ENCODE data around the gene ZNF441. TPM values are rescaled to one million over a fixed set of nuclear protein-coding genes. Genes with fewer than 3 reads are reported as not detected.

The ZNF441 gene
- total RNA-seq, 5 donors from 2014 or later (not counting 1 experiment from before 2014, with no cell fraction given): 4.8 to 18.4 (median 16.0) TPM

DNA sequence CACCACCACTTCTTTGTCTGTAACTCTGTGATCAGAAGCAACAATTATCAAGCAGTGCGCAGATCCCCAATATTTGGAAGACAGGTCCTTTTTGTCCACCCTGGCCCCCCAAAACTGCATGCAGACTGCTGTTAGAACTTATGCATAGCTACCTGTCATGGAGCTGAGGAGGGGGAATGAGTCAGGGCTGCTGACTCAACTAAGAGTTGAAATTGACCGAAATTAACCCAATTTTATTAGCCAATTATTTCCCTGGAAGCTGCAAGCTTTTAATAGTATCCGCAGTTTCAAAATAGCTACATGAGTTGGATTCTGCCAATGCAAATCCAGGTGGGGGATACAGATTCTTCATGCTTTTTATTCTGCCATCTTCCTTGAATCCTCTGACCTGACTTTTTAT is 17.6 kb downstream of the ZNF441 start:
- Mint-ChIP-seq H3K27ac (no peak overlapping the region), H3K36me3 (peaks cover 45% of the 10 kb centered on the region), H3K27me3 (no peaks in the 10 kb centered on the region), H3K4me1 (no peaks in the 10 kb centered on the region), H3K9me3 (peaks cover 13 to 61% (median 43%) of the 10 kb centered on the region in 3 donors), H3K4me3 (no peak overlapping the region)
- CTCF ChIA-PET: no interaction called here
- WGBS (ENCODE audit: insufficient coverage): no CpG with 5 or more reads among the region's 3 CpGs
- POLR2A ChIA-PET: no interaction called here
- DNase-seq: no peak
- no peak overlapping the region for H3K4me3 ChIP-seq (ENCODE audit: control insufficient read depth in 1 of 2, extremely low read depth in 1 of 2, low read length in 1 of 2)
- H3K27me3 ChIP-seq (replicated peaks in 1 of 2; ENCODE audit: control insufficient read depth in 2 of 2, extremely low read depth in 1 of 2, insufficient read depth in 2 of 2, low read length in 1 of 2): no peaks in the 10 kb centered on the region
- peaks cover 7 to 20% of the 10 kb centered on the region in 2 donors for H3K36me3 ChIP-seq (ENCODE audit: control insufficient read depth in 2 of 2, extremely low read depth in 1 of 2, insufficient read depth in 1 of 2, low read length in 1 of 2)
- peaks cover 30% of the 10 kb centered on the region for H3K9me3 ChIP-seq
- no peak for ATAC-seq (replicated peaks in 1 of 4)
- no peak overlapping the region for H3K27ac ChIP-seq (ENCODE audit: low read length)
- H3K4me1 ChIP-seq (ENCODE audit: control insufficient read depth in 1 of 2, extremely low read depth in 1 of 2, insufficient read depth in 2 of 2, low read length in 2 of 2): no peaks in the 10 kb centered on the region

DNA sequence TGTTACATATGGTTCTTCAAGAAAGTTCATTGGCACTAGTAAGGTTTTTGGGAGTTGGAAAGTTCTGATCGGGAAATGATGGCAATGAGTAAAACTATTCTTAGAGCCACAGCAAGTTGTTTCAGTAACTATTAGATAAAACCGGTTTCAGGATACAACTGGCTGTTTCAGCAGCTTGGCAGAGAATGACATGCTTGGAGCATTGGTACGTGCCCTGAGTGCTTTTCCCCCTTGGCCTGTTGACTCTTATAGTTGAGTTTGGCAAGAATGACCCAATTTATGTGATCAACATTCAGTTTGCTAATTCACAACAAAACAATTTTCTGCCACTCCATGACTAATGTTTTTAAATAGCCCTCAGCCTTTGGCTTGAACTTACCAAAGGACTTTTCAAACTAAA is 20.7 kb downstream of the ZNF441 start:
- ATAC-seq (replicated peaks in 1 of 4) (no peak), DNase-seq (no peak)
- H3K9me3 ChIP-seq: peaks cover 8% of the 10 kb centered on the region
- peaks cover 19 to 67% (median 37%) of the 10 kb centered on the region in 3 donors for H3K9me3 Mint-ChIP-seq
- no peak overlapping the region for H3K27ac ChIP-seq (ENCODE audit: low read length)
- WGBS (ENCODE audit: insufficient coverage): 50% methylated on average over 1 of the region's 3 CpGs
- ChIA-PET CTCF (no interaction called here), POLR2A (no interaction called here)
- H3K27me3 Mint-ChIP-seq: no peaks in the 10 kb centered on the region
- H3K4me1 ChIP-seq (ENCODE audit: control insufficient read depth in 1 of 2, extremely low read depth in 1 of 2, insufficient read depth in 2 of 2, low read length in 2 of 2): no peaks in the 10 kb centered on the region
- H3K27me3 ChIP-seq (replicated peaks in 1 of 2; ENCODE audit: control insufficient read depth in 2 of 2, extremely low read depth in 1 of 2, insufficient read depth in 2 of 2, low read length in 1 of 2): no peaks in the 10 kb centered on the region
- H3K36me3 ChIP-seq (ENCODE audit: control insufficient read depth in 2 of 2, extremely low read depth in 1 of 2, insufficient read depth in 1 of 2, low read length in 1 of 2): no peaks in the 10 kb centered on the region
- H3K4me3 ChIP-seq (ENCODE audit: control insufficient read depth in 1 of 2, extremely low read depth in 1 of 2, low read length in 1 of 2): no peak overlapping the region
- no peak overlapping the region for H3K4me3 Mint-ChIP-seq
- no peaks in the 10 kb centered on the region for H3K4me1 Mint-ChIP-seq
- H3K27ac Mint-ChIP-seq: no peak overlapping the region
- H3K36me3 Mint-ChIP-seq: peaks cover 21% of the 10 kb centered on the region

DNA sequence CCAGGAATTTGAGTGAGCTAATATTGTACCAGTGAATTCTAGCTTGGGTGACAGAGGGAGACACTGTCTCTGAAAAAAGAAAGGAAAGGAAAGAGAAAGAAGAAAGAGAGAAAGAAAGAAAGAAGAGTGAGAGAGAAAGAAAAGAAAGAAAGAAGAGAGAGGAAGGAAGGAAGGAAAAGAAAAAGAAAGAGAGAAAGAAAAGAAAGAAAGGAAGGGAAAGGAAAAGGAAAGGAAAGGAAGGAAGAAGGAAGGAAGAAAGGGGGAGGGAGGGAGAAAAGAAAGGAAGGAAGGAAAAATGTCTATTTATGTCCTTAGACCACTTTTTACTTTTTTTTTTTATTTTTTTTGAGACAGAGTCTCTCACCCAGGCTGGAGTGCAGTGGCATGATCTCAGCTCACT is 26.1 kb downstream of the ZNF441 start:
- H3K27ac ChIP-seq (ENCODE audit: low read length): no peak overlapping the region
- H3K36me3 Mint-ChIP-seq: no peaks in the 10 kb centered on the region
- H3K4me1 Mint-ChIP-seq: peaks cover 8 to 10% (median 9%) of the 10 kb centered on the region in 3 donors
- H3K4me3 ChIP-seq (ENCODE audit: control insufficient read depth in 1 of 2, extremely low read depth in 1 of 2, low read length in 1 of 2): no peak overlapping the region
- ATAC-seq (replicated peaks in 1 of 4) (no peak), DNase-seq (no peak)
- H3K4me1 ChIP-seq (ENCODE audit: control insufficient read depth in 1 of 2, extremely low read depth in 1 of 2, insufficient read depth in 2 of 2, low read length in 2 of 2): peaks cover 5 to 9% of the 10 kb centered on the region in 2 experiments
- H3K36me3 ChIP-seq (ENCODE audit: control insufficient read depth in 2 of 2, extremely low read depth in 1 of 2, insufficient read depth in 1 of 2, low read length in 1 of 2): no peaks in the 10 kb centered on the region
- POLR2A ChIA-PET: no interaction called here
- H3K9me3 Mint-ChIP-seq: peaks cover 7 to 35% (median 13%) of the 10 kb centered on the region in 3 donors
- H3K27me3 ChIP-seq (replicated peaks in 1 of 2; ENCODE audit: control insufficient read depth in 2 of 2, extremely low read depth in 1 of 2, insufficient read depth in 2 of 2, low read length in 1 of 2): no peaks in the 10 kb centered on the region
- H3K4me3 Mint-ChIP-seq: no peak overlapping the region
- H3K27ac Mint-ChIP-seq: no peak overlapping the region
- peaks cover 2% of the 10 kb centered on the region for H3K9me3 ChIP-seq
- H3K27me3 Mint-ChIP-seq: no peaks in the 10 kb centered on the region
- CTCF ChIA-PET: no interaction called here

DNA sequence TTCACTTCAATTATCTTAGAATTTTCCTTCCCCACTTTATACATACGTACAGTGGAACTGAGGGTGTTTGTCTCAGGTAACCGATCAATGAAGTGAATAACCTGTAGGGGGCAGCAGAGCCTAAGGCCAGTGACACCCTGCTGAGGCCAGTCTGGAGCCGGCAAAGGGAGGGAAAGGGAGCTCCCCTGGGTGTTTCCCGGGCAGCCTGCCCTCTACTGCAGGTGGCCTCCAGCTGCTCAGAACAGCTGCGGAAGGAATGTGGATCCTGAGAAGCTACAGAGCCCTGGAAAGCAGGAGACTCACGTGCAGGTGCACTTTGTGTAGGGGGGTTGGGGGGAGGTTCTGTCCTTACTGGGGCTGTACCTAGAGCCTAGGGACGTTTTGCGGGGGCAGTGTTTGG is 30.7 kb downstream of the ZNF441 start:
- H3K27ac ChIP-seq (ENCODE audit: low read length): no peak overlapping the region
- Mint-ChIP-seq H3K4me1 (peaks cover 18 to 21% (median 19%) of the 10 kb centered on the region in 3 donors), H3K36me3 (no peaks in the 10 kb centered on the region), H3K27ac (peak overlapping the region; percentile 32 to 90), H3K27me3 (no peaks in the 10 kb centered on the region), H3K4me3 (peak overlapping the region; percentile 87 to 92 (median 89)), H3K9me3 (peaks cover 0 to 6% (median 2%) of the 10 kb centered on the region in 3 donors)
- peak; percentile 40 to 89 (median 70) for DNase-seq
- H3K4me3 ChIP-seq (ENCODE audit: control insufficient read depth in 1 of 2, extremely low read depth in 1 of 2, low read length in 1 of 2): peak overlapping the region in 1 of 2 donors; percentile 71
- 26% methylated on average over 6 of the region's 8 CpGs for WGBS (ENCODE audit: insufficient coverage)
- ATAC-seq (replicated peaks in 1 of 4): peak; percentile 59 to 69 (median 61)
- no peaks in the 10 kb centered on the region for H3K36me3 ChIP-seq (ENCODE audit: control insufficient read depth in 2 of 2, extremely low read depth in 1 of 2, insufficient read depth in 1 of 2, low read length in 1 of 2)
- H3K27me3 ChIP-seq (replicated peaks in 1 of 2; ENCODE audit: control insufficient read depth in 2 of 2, extremely low read depth in 1 of 2, insufficient read depth in 2 of 2, low read length in 1 of 2): peaks cover 0 to 3% of the 10 kb centered on the region in 2 experiments
- ChIA-PET CTCF (interaction anchor here (0.5 to 2.1 kb wide), 14 partner anchors 14 to 420 kb away, joined by 3 to 22 read pairs (median 4); partner anchors contain the start of genes ECSIT (in 1 of the 2), ZNF20 (in 1 of the 2), ZNF440 (in 1 of the 2) and ZNF69 (in 1 of the 2)), POLR2A (no interaction called here)
- peaks cover 8 to 18% of the 10 kb centered on the region in 2 experiments for H3K4me1 ChIP-seq (ENCODE audit: control insufficient read depth in 1 of 2, extremely low read depth in 1 of 2, insufficient read depth in 2 of 2, low read length in 2 of 2)
- no peaks in the 10 kb centered on the region for H3K9me3 ChIP-seq

DNA sequence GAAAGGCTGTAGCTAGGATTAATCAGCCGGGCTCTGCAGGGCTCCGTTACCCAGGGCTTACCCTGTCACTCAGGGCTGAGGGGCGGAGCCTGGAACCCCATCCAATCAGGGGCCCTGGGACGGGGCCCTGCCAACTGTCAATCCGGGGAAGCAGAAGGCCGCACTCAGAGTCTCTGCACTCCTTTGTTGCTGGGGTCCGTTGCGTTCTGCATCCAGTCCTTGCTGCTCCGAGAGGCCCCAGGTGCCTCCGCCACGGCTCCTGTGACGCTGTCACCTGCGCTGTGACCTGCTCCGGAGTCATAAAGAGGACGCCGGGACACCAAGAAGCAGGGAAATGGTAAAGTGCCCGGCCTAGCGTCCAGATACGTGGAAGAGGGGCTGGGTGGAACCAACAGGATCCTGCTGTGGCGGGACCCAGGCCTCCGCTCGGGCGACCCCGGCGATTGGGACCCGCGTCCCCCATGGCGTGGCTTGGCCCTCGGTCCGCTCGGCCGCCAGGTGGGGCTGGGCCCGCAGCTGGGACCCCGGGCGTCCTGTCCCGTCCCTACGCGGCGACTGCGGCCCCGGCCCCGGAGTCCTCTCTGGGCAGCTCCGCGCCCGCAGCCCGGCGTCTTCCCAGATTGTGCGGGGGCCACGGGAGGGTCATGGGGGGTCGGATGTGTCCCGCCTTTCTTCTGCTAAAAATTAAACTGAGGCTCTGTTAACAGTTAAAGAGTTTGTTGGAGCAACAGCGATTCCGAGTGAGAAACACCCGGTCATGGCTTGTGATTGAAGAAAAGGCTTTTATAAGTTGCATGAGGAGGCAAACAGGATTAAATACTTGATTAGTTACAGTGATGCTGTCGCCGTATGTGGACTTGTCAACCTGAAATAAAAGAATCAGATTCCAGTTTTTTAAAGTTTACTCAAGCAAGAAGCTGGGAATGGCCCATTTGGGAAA is 31.9 kb downstream of the ZNF441 start, which contains the start of gene ZNF491:
Gene ZNF491 (plus strand): TSS at position 133 of the 940 bp plus-strand sequence. CDS start 7,431 bp downstream, outside the sequence.
- Mint-ChIP-seq H3K27me3 (no peaks in the 10 kb centered on the region), H3K36me3 (peaks cover 4% of the 10 kb centered on the region), H3K4me1 (peaks cover 18 to 21% (median 19%) of the 10 kb centered on the region in 3 donors), H3K27ac (peak within 1 kb of the TSS; percentile 85 to 90), H3K4me3 (peak within 1 kb of the TSS; percentile 87 to 92 (median 89)), H3K9me3 (peaks cover 0 to 9% (median 5%) of the 10 kb centered on the region in 3 donors)
- CTCF ChIA-PET: interaction anchor here (0.5 to 2.1 kb wide), 16 partner anchors 9 to 639 kb away, joined by 3 to 22 read pairs (median 5); partner anchors contain the start of genes ECSIT (in 1 of the 2), ZNF20 (in 1 of the 2), ZNF440 (in 1 of the 2) and ZNF69 (in 1 of the 2)
- ATAC-seq (replicated peaks in 1 of 4): peak; percentile 96 to 99 (median 98)
- peak; percentile 65 to 90 (median 81) for DNase-seq
- POLR2A ChIA-PET: interaction anchor here in 1 of 2 donors (0.6 to 0.8 kb wide), 2 partner anchors 9 to 190 kb away, joined by 3 to 4 read pairs; no protein-coding TSS in a partner anchor
- Histone ChIP-seq H3K27ac (ENCODE audit: low read length) (peak within 1 kb of the TSS; percentile 62), H3K27me3 (replicated peaks in 1 of 2; ENCODE audit: control insufficient read depth in 2 of 2, extremely low read depth in 1 of 2, insufficient read depth in 2 of 2, low read length in 1 of 2) (peaks cover 0 to 3% of the 10 kb centered on the region in 2 experiments), H3K4me3 (ENCODE audit: control insufficient read depth in 1 of 2, extremely low read depth in 1 of 2, low read length in 1 of 2) (peak within 1 kb of the TSS; percentile 71), H3K9me3 (no peaks in the 10 kb centered on the region), H3K36me3 (ENCODE audit: control insufficient read depth in 2 of 2, extremely low read depth in 1 of 2, insufficient read depth in 1 of 2, low read length in 1 of 2) (no peaks in the 10 kb centered on the region), H3K4me1 (ENCODE audit: control insufficient read depth in 1 of 2, extremely low read depth in 1 of 2, insufficient read depth in 2 of 2, low read length in 2 of 2) (peaks cover 8 to 18% of the 10 kb centered on the region in 2 experiments)
- WGBS (ENCODE audit: insufficient coverage): 2% methylated on average over 54 of the region's 56 CpGs

DNA sequence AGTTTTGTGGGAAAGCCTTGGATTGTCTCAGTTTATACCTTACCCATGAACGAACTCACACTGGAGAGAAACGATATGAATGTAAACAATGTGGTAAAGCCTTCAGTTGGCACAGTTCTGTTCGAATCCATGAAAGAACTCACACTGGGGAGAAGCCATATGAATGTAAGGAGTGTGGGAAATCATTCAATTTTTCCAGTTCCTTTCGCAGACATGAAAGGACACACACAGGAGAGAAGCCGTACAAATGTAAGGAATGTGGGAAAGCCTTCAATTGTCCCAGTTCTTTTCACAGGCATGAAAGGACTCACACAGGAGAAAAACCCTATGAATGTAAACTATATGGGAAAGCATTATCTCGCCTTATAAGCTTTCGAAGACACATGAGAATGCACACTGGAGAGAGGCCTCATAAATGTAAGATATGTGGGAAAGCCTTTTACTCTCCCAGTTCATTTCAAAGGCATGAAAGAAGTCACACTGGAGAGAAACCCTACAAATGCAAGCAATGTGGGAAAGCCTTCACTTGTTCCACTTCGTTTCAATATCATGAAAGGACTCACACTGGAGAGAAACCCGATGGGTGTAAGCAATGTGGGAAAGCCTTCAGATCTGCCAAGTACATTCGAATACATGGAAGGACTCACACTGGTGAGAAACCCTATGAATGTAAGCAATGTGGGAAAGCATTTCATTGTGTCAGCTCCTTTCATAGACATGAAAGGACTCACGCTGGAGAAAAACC is 39.7 kb downstream of the ZNF441 start:
- no peaks in the 10 kb centered on the region for H3K36me3 ChIP-seq (ENCODE audit: control insufficient read depth in 2 of 2, extremely low read depth in 1 of 2, insufficient read depth in 1 of 2, low read length in 1 of 2)

More for the DNA sequence above, 39.7 kb downstream of the ZNF441 start:
- H3K4me1 Mint-ChIP-seq: no peaks in the 10 kb centered on the region
- H3K27ac Mint-ChIP-seq: no peak overlapping the region
- no peak for DNase-seq
- Histone ChIP-seq H3K27me3 (replicated peaks in 1 of 2; ENCODE audit: control insufficient read depth in 2 of 2, extremely low read depth in 1 of 2, insufficient read depth in 2 of 2, low read length in 1 of 2) (no peaks in the 10 kb centered on the region), H3K9me3 (peaks cover 9% of the 10 kb centered on the region), H3K4me3 (ENCODE audit: control insufficient read depth in 1 of 2, extremely low read depth in 1 of 2, low read length in 1 of 2) (no peak overlapping the region), H3K27ac (ENCODE audit: low read length) (no peak overlapping the region), H3K4me1 (ENCODE audit: control insufficient read depth in 1 of 2, extremely low read depth in 1 of 2, insufficient read depth in 2 of 2, low read length in 2 of 2) (no peaks in the 10 kb centered on the region)
- H3K36me3 Mint-ChIP-seq: peaks cover 27% of the 10 kb centered on the region
- CTCF ChIA-PET: no interaction called here
- POLR2A ChIA-PET: no interaction called here
- H3K9me3 Mint-ChIP-seq: peaks cover 0 to 34% (median 31%) of the 10 kb centered on the region in 3 donors
- WGBS (ENCODE audit: insufficient coverage): 80% methylated on average over 2 of the region's 11 CpGs
- no peak overlapping the region for H3K4me3 Mint-ChIP-seq
- no peaks in the 10 kb centered on the region for H3K27me3 Mint-ChIP-seq
- ATAC-seq (replicated peaks in 1 of 4): no peak

All from T-cell (primary cell).